Stomach (tissue), 4 donors: Measurements from ENCODE around the gene ENTPD6.

Experiments used
- EP300 ChIP-seq: sonication (generic); formaldehyde crosslinking; IDR thresholded peaks from one replicate; pipeline ENCODE4 v1.6.1; 2017; ENCODE audit warnings: antibody characterized with exemption
- POLR2A ChIP-seq, 4 donors: fragments of 450-650 bp; IDR thresholded peaks; one replicate each; pipeline ENCODE4 v1.6.1; 2016; ENCODE audit warnings: antibody characterized with exemption in 4 of 4, control low read depth in 2 of 4, mild to moderate bottlenecking in 1 of 4, moderate library complexity in 1 of 4
- POLR2AphosphoS5 ChIP-seq, 3 donors: sonication (generic); formaldehyde crosslinking; IDR thresholded peaks; one replicate each; pipeline ENCODE4 v1.6.1; 2016; ENCODE audit warnings: antibody characterized with exemption in 3 of 3
- TF ChIP-seq, protein P1 (sequence below), 7 experiments: fragments of 450-650 bp in 4 of 7; fragments of 200-600 bp in 3 of 7; sonication (generic) in 3 of 7; IDR thresholded peaks; one replicate each; pipeline ENCODE4 v1.5.1; 2016 to 2019; ENCODE audit warnings: antibody characterized with exemption in 7 of 7, control low read depth in 2 of 7, mild to moderate bottlenecking in 1 of 7

DNA sequence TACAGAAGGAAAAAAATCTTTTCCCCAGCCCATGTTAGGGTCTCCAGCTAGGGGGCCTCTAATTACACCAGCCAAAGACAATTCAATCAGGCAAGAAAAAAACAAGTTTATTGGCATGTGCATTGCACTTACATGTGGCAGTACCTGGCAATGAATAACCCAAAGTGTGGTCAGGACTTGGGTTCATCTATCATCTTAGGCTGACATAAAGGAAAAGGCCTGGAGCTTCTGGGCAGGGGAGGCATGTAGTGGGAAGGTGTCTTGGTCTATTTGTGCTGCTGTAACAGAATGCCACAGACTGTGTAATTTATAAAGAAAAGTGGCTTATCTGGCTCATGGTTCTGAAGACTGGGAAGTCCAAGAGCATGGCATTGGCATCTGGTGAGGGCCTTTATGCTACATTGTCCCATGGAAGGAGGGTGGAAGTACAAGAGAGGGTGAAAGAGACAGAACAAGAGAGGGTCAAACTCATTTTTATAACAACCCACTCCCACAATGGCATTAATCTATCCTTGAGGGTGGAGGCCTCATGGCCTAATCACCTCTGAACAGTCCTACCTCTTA lies 48.0 kb downstream of the ENTPD6 start:
- TF ChIP-seq, protein P1, sequence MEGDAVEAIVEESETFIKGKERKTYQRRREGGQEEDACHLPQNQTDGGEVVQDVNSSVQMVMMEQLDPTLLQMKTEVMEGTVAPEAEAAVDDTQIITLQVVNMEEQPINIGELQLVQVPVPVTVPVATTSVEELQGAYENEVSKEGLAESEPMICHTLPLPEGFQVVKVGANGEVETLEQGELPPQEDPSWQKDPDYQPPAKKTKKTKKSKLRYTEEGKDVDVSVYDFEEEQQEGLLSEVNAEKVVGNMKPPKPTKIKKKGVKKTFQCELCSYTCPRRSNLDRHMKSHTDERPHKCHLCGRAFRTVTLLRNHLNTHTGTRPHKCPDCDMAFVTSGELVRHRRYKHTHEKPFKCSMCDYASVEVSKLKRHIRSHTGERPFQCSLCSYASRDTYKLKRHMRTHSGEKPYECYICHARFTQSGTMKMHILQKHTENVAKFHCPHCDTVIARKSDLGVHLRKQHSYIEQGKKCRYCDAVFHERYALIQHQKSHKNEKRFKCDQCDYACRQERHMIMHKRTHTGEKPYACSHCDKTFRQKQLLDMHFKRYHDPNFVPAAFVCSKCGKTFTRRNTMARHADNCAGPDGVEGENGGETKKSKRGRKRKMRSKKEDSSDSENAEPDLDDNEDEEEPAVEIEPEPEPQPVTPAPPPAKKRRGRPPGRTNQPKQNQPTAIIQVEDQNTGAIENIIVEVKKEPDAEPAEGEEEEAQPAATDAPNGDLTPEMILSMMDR (IDR thresholded peaks at IDR 0.05), result no peak
- TF ChIP-seq EP300 (no peak), POLR2A (IDR thresholded peaks at IDR 0.05) (no peak), POLR2AphosphoS5 (IDR thresholded peaks at IDR 0.05) (no peak)
